ENCODE measurements around the gene AP4E1.
"Not testable (repeated sequence)": the region's sequence is repeated elsewhere in the genome, so short reads cannot be mapped to it uniquely, and the experiment has no call there.

Gene AP4E1

DNA sequence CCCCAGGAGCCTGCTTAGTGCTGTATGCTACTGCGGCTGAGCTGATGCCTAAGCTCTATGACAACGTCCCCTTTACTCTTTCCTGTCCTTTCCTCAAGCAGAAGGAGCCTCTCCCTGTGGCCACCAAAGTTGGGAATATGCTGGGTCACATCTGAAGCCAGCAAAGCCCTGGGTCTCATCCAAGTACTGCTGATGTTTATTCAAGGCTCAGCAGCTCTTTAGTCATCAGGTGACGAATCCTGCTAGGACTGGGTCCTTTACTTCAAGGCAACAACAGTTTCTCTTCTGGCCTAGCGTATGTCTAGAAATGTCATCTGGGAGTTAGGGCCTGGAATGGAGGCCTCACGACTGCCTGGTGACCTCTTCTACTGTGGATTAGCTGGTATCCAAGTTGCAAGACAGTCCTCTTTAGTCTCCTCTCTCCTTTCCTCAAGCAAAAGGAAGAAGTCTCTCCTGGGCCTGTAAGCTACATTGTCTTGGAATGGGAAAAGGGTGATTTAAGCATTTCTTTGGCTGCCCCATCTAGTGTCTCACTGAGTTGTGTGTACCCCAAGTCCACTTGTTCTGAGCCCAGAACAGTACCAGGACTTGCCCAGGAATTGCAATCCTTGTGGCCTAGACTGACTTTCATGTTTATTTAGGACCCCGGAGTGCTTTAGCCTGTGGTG lies 122.3 kb downstream of the AP4E1 start:
- DNase-seq, result no peak

DNA sequence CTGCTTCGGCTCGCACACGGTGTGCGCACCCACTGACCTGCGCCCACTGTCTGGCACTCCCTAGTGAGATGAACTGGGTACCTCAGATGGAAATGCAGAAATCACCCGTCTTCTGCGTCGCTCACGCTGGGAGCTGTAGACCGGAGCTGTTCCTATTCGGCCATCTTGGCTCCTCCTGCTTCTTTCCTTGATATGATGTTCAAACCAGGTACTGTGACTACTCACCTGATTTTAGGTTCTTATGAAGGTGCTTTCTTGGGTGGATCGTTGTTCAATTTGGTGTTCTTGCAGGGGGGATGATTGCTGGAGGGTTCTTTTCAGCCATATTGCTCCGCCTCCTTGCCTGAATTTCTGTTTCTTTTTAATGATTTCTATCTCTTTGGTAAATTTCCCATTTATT lies 129.0 kb downstream of the AP4E1 start:
- not testable (repeated sequence) for DNase-seq

DNA sequence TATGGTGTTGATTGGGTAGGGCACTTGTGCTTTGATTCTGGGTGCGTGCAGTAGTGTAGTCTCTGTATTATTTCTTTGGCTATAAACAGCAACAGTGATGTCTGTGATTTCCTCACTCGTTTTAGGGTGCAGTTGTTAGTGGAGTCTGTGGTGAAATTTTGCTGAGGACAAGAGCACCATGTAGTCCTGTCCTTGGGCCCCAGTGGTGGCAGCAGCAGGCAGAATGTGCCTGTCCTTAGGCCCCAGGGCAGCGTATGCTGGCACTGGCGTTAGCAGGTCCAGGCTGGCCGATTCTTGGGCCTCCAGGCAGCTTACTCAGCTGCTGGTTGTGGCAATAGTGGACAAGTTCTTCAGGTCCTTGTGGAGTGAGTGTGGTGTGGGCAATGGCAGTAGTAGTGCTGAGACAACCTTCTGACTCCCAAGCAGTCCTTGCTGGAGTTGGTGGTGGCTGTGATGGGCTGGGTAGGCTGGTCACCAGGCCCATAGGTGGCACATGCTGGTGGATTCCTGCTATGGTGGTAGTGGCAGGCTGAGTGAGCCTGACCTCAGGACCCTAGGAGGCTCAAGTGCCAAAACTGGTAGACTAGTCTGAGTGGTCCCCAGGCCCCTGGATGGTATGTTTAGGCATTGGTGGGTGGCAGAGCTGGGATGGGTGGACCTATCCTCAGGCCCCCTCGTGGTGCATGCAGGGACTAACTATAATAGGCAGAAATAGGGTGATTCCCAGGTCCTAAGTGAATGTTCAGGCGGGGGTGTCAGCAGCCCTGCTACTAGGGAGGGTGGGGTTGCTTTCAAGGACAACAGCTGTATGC lies 129.9 kb downstream of the AP4E1 start:
- DNase-seq, result no peak

DNA sequence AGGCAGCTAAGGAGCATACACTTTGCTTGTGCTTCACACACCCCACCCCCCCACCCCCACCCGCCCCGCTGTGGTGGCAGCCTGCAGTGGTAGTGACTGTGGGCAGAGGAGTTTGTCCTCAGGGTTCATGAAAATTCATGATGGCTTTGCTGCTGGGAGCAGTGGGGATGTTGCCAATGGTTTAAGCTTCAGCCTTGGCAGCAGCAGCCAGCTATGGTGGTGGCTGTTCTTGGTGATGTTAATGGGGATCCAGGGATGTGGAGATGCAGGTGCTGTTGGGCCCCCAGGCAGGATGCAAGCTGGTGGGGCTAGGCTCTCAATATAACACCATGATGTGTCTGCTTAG lies 130.5 kb downstream of the AP4E1 start:
- no peak for DNase-seq

DNA sequence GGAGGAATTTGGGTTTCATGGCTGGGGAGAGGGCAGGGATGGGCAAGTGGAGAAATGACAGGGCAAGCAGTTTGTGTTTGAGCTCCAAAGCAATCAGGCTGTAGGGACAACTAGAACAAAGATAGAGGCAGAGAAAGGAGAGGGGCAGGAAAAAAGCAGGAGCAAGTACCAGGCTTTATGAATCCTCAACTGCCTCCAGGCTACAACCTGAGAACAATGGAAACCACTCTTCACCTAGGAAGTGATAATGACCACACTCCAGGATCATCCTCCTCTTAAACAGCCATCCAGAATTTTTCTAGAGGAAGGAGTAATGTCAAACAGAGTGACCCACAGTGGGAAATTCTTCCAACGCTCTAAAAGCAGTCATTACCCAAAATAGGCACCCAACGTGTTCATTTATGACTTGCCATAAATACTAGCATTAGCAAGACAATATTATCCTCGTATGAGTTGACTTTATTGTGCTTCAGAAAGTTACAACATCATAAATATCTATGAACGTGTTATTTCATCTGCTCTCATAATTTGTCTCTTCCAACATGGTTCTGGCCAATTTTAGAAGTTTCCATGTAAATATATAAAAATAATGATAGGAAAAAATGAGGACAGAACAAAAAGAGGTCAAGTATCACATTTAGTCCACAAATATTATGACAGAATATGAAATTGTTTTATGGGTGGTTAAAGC lies 135.7 kb downstream of the AP4E1 start:
- no peak for DNase-seq

DNA sequence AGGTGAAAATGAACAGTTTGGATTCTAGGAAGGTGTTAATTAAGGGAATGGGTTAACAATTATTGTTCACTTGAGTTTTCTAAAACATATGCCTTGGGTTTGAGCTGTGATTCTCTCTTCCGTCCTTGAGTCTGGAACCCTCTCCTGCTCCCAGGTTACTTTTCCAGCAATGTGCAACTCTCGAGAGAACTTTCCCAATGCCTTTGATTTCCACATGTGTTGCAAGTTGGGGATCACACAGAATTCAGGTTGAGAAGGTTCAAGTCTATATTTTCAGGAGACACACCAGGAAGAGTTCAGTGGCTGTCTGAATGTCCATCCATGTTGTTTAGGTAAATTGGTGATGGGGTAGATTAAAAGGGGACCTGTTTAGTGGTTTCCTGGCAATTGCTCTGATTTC lies 137.5 kb downstream of the AP4E1 start:
- DNase-seq, result no peak

DNA sequence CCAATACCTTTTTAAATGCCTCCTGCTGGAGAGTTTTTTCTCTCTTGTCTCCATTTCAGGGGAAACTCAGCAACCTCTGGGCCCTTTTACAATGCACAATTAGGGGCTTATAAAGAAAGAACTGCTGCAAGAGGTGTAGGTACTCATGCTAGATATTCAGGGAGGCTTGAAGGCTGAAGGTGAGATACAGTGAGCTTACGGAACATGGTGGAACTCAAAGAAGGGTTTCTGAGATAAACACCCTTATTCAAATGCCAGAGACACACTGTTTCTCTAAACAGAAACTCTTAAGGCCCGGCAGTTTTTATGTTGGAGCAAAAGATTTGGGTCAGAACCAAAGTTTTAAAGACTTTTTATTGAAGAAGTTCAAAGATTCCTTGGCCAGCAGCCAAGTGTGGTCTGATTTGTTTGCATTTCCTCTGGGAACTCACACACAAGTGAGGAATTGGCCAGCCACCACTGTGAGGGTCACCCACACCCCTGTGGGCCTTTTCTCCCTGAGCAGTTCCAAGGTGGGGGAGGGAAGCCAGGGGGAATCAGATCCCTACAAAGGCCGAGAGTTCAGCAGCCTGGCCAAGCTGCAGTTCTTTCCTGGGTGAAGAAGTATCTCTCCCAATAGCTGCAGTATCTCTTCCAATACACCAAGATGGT lies 138.4 kb downstream of the AP4E1 start:
- no peak for DNase-seq

DNA sequence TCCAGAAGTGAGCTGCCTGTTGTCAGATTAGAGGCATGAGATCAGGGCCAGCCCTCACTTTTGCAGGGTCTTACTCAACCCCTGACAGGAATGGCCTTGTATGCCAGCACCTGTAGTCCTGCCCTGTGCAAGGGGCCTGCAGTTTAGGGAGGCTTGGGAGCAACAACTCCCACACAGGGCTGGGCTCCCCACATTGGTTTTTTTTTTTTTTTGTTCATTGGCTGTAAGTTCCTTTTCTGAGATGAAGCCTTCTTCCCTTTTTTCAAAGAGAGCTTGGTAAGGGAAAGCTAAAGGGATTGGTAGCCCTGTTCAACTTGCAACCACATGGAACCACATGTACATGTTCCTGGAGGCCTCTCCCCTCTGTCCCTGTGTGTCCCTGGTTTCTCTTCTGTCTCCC lies 139.8 kb downstream of the AP4E1 start:
- DNase-seq, result no peak

DNA sequence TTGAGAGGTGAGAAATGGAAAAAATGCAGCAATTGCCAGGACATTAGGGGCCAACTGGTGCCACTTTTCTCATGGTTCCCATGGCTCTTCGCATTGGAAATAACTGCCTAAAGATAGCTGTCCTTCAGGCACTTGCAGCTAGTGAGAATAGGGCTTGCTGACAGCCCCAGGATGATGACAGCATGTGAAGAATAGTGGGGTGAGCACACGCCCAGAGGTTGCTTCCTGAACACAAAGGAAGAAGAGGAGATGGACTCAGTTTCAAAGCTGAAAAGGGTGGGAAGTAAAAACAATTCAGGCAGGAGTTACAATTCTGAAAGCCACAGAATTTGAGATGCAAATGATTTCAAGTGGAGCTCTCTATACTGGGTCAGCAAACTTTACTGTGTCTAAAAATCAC lies 140.6 kb downstream of the AP4E1 start:
- DNase-seq, result no peak

DNA sequence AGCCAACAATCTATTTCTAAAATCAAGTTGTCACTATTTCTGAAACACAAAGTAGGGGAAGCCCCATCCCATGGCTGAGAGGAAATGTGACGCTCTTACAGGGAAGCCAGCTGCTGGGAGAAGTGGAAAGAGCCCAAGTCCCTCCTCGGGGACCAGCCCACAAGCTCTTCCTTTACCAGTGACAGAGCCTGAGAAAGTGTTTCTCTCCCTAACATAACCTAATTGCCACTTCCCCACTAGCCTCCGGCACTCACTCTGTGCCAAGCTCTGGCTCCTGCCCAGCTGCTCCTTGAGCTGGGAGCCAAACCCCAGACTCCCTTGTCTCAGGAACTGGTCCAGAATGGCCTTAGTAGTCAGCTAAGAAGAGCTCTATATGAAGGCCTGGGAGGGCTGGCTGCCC lies 143.3 kb downstream of the AP4E1 start:
- no peak for DNase-seq

DNA sequence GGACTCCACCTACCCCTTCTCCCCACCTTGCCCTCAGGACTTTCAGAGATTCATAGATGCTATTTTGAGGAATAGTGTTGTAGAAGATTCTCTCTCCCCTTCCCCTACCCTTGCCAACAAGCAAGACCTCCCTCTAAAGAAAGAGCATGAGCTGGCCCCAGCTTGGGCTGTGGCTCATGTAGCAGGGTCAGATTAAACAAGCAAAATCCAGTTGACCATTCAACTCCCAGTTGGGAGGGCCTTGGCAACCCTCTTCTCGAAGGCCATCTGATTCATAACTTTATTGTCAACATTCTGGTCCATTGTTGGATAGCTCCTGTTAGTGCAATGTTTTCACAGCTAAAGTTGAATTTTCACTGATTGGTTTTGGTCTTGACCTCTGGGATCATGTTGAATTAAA lies 145.1 kb downstream of the AP4E1 start:
- no peak for DNase-seq

DNA sequence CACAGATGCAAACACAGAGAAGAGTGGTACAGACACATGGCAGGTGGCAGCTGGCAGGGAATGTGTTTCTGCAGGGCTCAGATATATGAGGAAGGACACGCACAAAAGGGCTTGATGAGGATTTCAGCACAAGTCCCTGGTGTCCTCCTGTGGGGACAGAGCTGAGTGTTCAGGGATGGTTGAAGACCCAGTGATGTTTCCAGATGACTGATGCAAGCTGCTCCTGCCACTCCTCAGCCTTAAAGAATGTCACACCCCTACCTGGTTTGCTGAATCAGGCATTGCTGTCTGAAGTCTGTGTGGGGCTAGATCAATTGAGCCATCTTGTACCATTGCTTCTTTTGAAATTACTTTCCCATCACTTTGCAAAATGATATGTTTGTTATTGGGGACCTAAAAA lies 146.1 kb downstream of the AP4E1 start:
- DNase-seq, result no peak

All from activated CD4-positive, CD25-positive, alpha-beta regulatory T cell (primary cell).